Transverse colon (tissue), 4 donors: ENCODE measurements around the gene FTCD. TPM values are rescaled to one million over a fixed set of nuclear protein-coding genes. Genes with fewer than 3 reads are reported as not detected.
"Not testable (repeated sequence)": the region's sequence is repeated elsewhere in the genome, so short reads cannot be mapped to it uniquely, and the experiment has no call there.

Source experiments
- DNase-seq: peaks from one replicate; pipeline ENCODE4 v3.0.0-alpha.2; 2019
- H3K27ac ChIP-seq, 4 donors: fragments of 200-600 bp; sonication (generic); 2 replicates each; pipeline ENCODE4 v1.5.1; 2016 to 2018; ENCODE audit warnings: inconsistent platforms in 4 of 4
- H3K27me3 ChIP-seq: fragments of 200-600 bp; sonication (generic); 2 replicates; pipeline ENCODE4 v1.5.1; 2017; ENCODE audit warnings: inconsistent platforms
- H3K36me3 ChIP-seq, 4 donors: fragments of 200-600 bp; sonication (generic); 2 replicates each; pipeline ENCODE4 v1.5.1; 2017 to 2019; ENCODE audit warnings: inconsistent platforms in 4 of 4
- H3K4me1 ChIP-seq, 4 donors: fragments of 200-600 bp; sonication (generic); 2 replicates each; pipeline ENCODE4 v1.5.1; 2017 to 2020; ENCODE audit warnings: inconsistent platforms in 4 of 4
- H3K4me3 ChIP-seq, 4 donors: fragments of 200-600 bp; sonication (generic); 1 replicate in 1 of 4; 2 replicates in 3 of 4; pipeline versions ENCODE4 v1.5.1 to v1.6.1; 2017 to 2019; ENCODE audit warnings: inconsistent platforms in 4 of 4
- H3K9me3 ChIP-seq, 2 donors: fragments of 200-600 bp; sonication (generic); 2 replicates each; pipeline ENCODE4 v1.5.1; 2017 to 2019; ENCODE audit warnings: inconsistent platforms in 2 of 2
- CTCF ChIP-seq, 5 experiments: fragments of 200-600 bp in 3 of 5; fragments of 450-650 bp in 2 of 5; sonication (generic) in 3 of 5; IDR thresholded peaks; 1 replicate in 2 of 5; 2 replicates in 3 of 5; pipeline ENCODE4 v1.5.1; 2016 to 2017; ENCODE audit warnings: antibody characterized with exemption in 5 of 5, inconsistent platforms in 3 of 5, mild to moderate bottlenecking in 2 of 5, moderate library complexity in 1 of 5
- EP300 ChIP-seq: sonication (generic); formaldehyde crosslinking; IDR thresholded peaks from one replicate; pipeline ENCODE4 v1.6.1; 2017; ENCODE audit warnings: antibody characterized with exemption, low read depth
- POLR2A ChIP-seq: fragments of 450-650 bp; IDR thresholded peaks from one replicate; pipeline ENCODE4 v1.6.1; 2016; ENCODE audit warnings: antibody characterized with exemption, mild to moderate bottlenecking, moderate library complexity
- POLR2AphosphoS5 ChIP-seq, 3 donors: sonication (generic); formaldehyde crosslinking; IDR thresholded peaks; one replicate each; pipeline ENCODE4 v1.6.1; 2016; ENCODE audit warnings: antibody characterized with exemption in 3 of 3
- WGBS, 2 donors: methylation state at CpG; one replicate each; pipeline ENCODE4 v1.1.5; 2018; ENCODE audit warnings: low coverage in 1 of 2; 5-methylcytosine and 5-hydroxymethylcytosine counted together
- in situ Hi-C, 4 donors: fragments of 200-750 bp; cut with MboI; loops; one replicate each; pipeline versions ENCODE4 v1.15.0 to v1.15.1; 2017; ENCODE audit warnings: low sequenced_read_pairs in 3 of 4, low pct_ligation_motif_present in 1 of 4, low pct_unique_long_range_greater_than_20kb in 1 of 4
- intact Hi-C: fragments of 100-400 bp; cut with DNase I; formaldehyde crosslinking; loops from one replicate; pipeline ENCODE4 v1.15.1; 2023; ENCODE audit warnings: low total_unique reads
- total RNA-seq, 4 donors: library from RNA; depleted of rRNA; stranded (reverse); fragments of >200 nt; gene quantifications; one replicate each; pipeline ENCODE4 v1.1.0, GENCODE V29; 2016

Gene FTCD
- total RNA-seq, 4 donors from 2014 or later, result not detected

- in situ Hi-C loops (loop anchor here in 1 of 4 donors (25.0 kb wide), 1 partner anchor 148 kb away; no protein-coding TSS in a partner anchor), intact Hi-C loops (loop anchor here (5.0 kb wide), 1 partner anchor 138 kb away; no protein-coding TSS in a partner anchor)
- peaks cover 13 to 27% (median 18%) of the 10 kb centered on the region in 4 donors for H3K4me1 ChIP-seq
Observed at GRCh38 chr21:46110499-46111192, 44.7 kb downstream of the FTCD start.

GRCh38 chr21:46109313-46110221 is 45.8 kb downstream of the FTCD start:
- in situ Hi-C loops (loop anchor here in 1 of 4 donors (25.0 kb wide), 1 partner anchor 147 kb away; no protein-coding TSS in a partner anchor), intact Hi-C loops (loop anchor here (5.0 kb wide), 1 partner anchor 137 kb away; no protein-coding TSS in a partner anchor)
- peak overlapping the region; percentile 27 to 69 (median 62) for H3K27ac ChIP-seq

More at GRCh38 chr21:46110499-46111192, 44.7 kb downstream of the FTCD start:
- Histone ChIP-seq H3K36me3 (peaks cover 0 to 21% (median 2%) of the 10 kb centered on the region in 4 donors), H3K9me3 (peaks cover 0 to 7% of the 10 kb centered on the region in 2 donors), H3K27ac (peak overlapping the region in 3 of 4 donors; percentile 52 to 69 (median 69)), H3K4me3 (no peak overlapping the region), H3K27me3 (no peaks in the 10 kb centered on the region)
- peak; percentile 26 for DNase-seq
- no peak for TF ChIP-seq EP300
- TF ChIP-seq CTCF (IDR thresholded peaks at IDR 0.05), result no peak
- TF ChIP-seq POLR2A, result no peak
- no peak for TF ChIP-seq POLR2AphosphoS5 (IDR thresholded peaks at IDR 0.05)
- WGBS, 2 donors, result 62% methylated on average over 19 of the region's 20 CpGs; no CpG with 5 or more reads in 1 of the 2 donors

GRCh38 chr21:46108827-46109312 is 46.5 kb downstream of the FTCD start:
- in situ Hi-C loops (loop anchor here in 1 of 4 donors (25.0 kb wide), 1 partner anchor 147 kb away; no protein-coding TSS in a partner anchor), intact Hi-C loops (no loop called here)
- TF ChIP-seq CTCF (IDR thresholded peaks at IDR 0.05), result no peak
- no peak for TF ChIP-seq EP300
- no peak for TF ChIP-seq POLR2A
- TF ChIP-seq POLR2AphosphoS5 (IDR thresholded peaks at IDR 0.05), result no peak
- H3K4me3 ChIP-seq, result no peak overlapping the region
- no peak for DNase-seq
- H3K27ac ChIP-seq, result peak overlapping the region in 2 of 4 donors; percentile 69
- peaks cover 6% of the 10 kb centered on the region for H3K27me3 ChIP-seq
- 77% methylated on average over 9 of the region's 9 CpGs; no CpG with 5 or more reads in 1 of the 2 donors for WGBS, 2 donors
- H3K4me1 ChIP-seq, result peaks cover 13 to 27% (median 18%) of the 10 kb centered on the region in 4 donors
- H3K9me3 ChIP-seq, result peaks cover 0 to 11% of the 10 kb centered on the region in 2 donors
- peaks cover 0 to 10% (median 0%) of the 10 kb centered on the region in 4 donors for H3K36me3 ChIP-seq

More at GRCh38 chr21:46109313-46110221, 45.8 kb downstream of the FTCD start:
- Histone ChIP-seq H3K36me3 (peaks cover 0 to 13% (median 0%) of the 10 kb centered on the region in 4 donors), H3K27me3 (no peaks in the 10 kb centered on the region), H3K4me1 (peaks cover 13 to 27% (median 18%) of the 10 kb centered on the region in 4 donors), H3K4me3 (no peak overlapping the region), H3K9me3 (peaks cover 0 to 7% of the 10 kb centered on the region in 2 donors)
- DNase-seq, result no peak
- 72% methylated on average over 18 of the region's 19 CpGs; no CpG with 5 or more reads in 1 of the 2 donors for WGBS, 2 donors
- TF ChIP-seq POLR2A (no peak), POLR2AphosphoS5 (IDR thresholded peaks at IDR 0.05) (no peak), CTCF (IDR thresholded peaks at IDR 0.05) (no peak), EP300 (no peak)

GRCh38 chr21:46107376-46107775 is 48.0 kb downstream of the FTCD start:
- DNase-seq, H3K27ac ChIP-seq, H3K36me3 ChIP-seq, H3K4me3 ChIP-seq, intact Hi-C loops: not testable (repeated sequence)
- 49 to 64% methylated on average over 2 of the region's 2 CpGs for WGBS, 2 donors
- Histone ChIP-seq H3K4me1 (peaks cover 13 to 27% (median 18%) of the 10 kb centered on the region in 4 donors), H3K9me3 (peaks cover 4 to 16% of the 10 kb centered on the region in 2 donors), H3K27me3 (peaks cover 16% of the 10 kb centered on the region)
- in situ Hi-C loops, result loop anchor here in 1 of 4 donors (25.0 kb wide), 1 partner anchor 145 kb away; no protein-coding TSS in a partner anchor
